Measurements from ENCODE around the gene CAMK1D. TPM values are rescaled to one million over a fixed set of nuclear protein-coding genes. Genes with fewer than 3 reads are reported as not detected.

The CAMK1D gene
- total RNA-seq, 2 experiments from 2014 or later: 28.8 to 35.3 TPM

- H3K4me1 Mint-ChIP-seq (ENCODE audit: low read depth): peaks cover 51% of the 10 kb centered on the region
- no peak for ATAC-seq (ENCODE audit: poor library complexity)
Measured at GRCh38 chr10:12638781-12639180, 289.4 kb downstream of the CAMK1D start.

GRCh38 chr10:12639996-12640944 is 290.9 kb downstream of the CAMK1D start:
- H3K36me3 ChIP-seq (ENCODE audit: insufficient read depth, low read length): no peaks in the 10 kb centered on the region
- intact Hi-C loops (cut with DNase I, micrococcal nuclease): loop anchor here in 1 of 2 experiments (5.0 kb wide), 1 partner anchor 48 kb away; no protein-coding TSS in a partner anchor
- H3K27me3 Mint-ChIP-seq: no peaks in the 10 kb centered on the region
- no peak overlapping the region for H3K27ac ChIP-seq (ENCODE audit: low read depth in 1 of 2, low read length in 2 of 2)
- ATAC-seq (ENCODE audit: poor library complexity) (no peak), DNase-seq (no peak)
- H3K4me1 Mint-ChIP-seq (ENCODE audit: low read depth): peaks cover 36% of the 10 kb centered on the region
- H3K4me3 ChIP-seq (ENCODE audit: low read length): no peak overlapping the region
- no peak overlapping the region for H3K4me3 Mint-ChIP-seq
- H3K36me3 Mint-ChIP-seq (ENCODE audit: low read depth): no peaks in the 10 kb centered on the region
- no peak overlapping the region for H3K27ac Mint-ChIP-seq
- POLR2A ChIA-PET: interaction anchor here (1.0 kb wide), 1 partner anchor 291 kb away, joined by 3 read pairs; the partner anchor contains the start of gene CAMK1D
- CTCF ChIA-PET: interaction anchor here (1.6 kb wide), 1 partner anchor 16 kb away, joined by 4 read pairs; no protein-coding TSS in a partner anchor
- H3K27me3 ChIP-seq (ENCODE audit: control insufficient read depth in 1 of 2, insufficient read depth in 2 of 2, low read length in 2 of 2): no peaks in the 10 kb centered on the region
- H3K9me3 ChIP-seq (ENCODE audit: control insufficient read depth in 1 of 2, insufficient read depth in 1 of 2, low read length in 2 of 2): no peaks in the 10 kb centered on the region
- no peaks in the 10 kb centered on the region for H3K9me3 Mint-ChIP-seq
- no peak for TF ChIP-seq CTCF (IDR thresholded peaks at IDR 0.05)
- peaks cover 7% of the 10 kb centered on the region for H3K4me1 ChIP-seq (ENCODE audit: insufficient read depth, low read length)

More at GRCh38 chr10:12638781-12639180, 289.4 kb downstream of the CAMK1D start:
- Histone ChIP-seq H3K4me1 (ENCODE audit: insufficient read depth, low read length) (peaks cover 17% of the 10 kb centered on the region), H3K9me3 (ENCODE audit: control insufficient read depth in 1 of 2, insufficient read depth in 1 of 2, low read length in 2 of 2) (no peaks in the 10 kb centered on the region), H3K36me3 (ENCODE audit: insufficient read depth, low read length) (no peaks in the 10 kb centered on the region), H3K27ac (ENCODE audit: low read depth in 1 of 2, low read length in 2 of 2) (no peak overlapping the region), H3K27me3 (ENCODE audit: control insufficient read depth in 1 of 2, insufficient read depth in 2 of 2, low read length in 2 of 2) (no peaks in the 10 kb centered on the region), H3K4me3 (ENCODE audit: low read length) (no peak overlapping the region)
- no peak for DNase-seq
- POLR2A ChIA-PET: interaction anchor here (0.6 kb wide), 1 partner anchor 253 kb away, joined by 3 read pairs; no protein-coding TSS in a partner anchor
- intact Hi-C loops (cut with DNase I, micrococcal nuclease): loop anchor here in 1 of 2 experiments (5.0 kb wide), 1 partner anchor 46 kb away; no protein-coding TSS in a partner anchor
- no peak overlapping the region for H3K4me3 Mint-ChIP-seq
- H3K27ac Mint-ChIP-seq: peak overlapping the region; percentile 93
- no peaks in the 10 kb centered on the region for H3K36me3 Mint-ChIP-seq (ENCODE audit: low read depth)
- no peaks in the 10 kb centered on the region for H3K27me3 Mint-ChIP-seq
- CTCF ChIA-PET: interaction anchor here (0.9 to 1.6 kb wide), 2 partner anchors 18 kb away, joined by 3 to 4 read pairs; no protein-coding TSS in a partner anchor
- TF ChIP-seq CTCF (IDR thresholded peaks at IDR 0.05): no peak
- no peaks in the 10 kb centered on the region for H3K9me3 Mint-ChIP-seq

DNA sequence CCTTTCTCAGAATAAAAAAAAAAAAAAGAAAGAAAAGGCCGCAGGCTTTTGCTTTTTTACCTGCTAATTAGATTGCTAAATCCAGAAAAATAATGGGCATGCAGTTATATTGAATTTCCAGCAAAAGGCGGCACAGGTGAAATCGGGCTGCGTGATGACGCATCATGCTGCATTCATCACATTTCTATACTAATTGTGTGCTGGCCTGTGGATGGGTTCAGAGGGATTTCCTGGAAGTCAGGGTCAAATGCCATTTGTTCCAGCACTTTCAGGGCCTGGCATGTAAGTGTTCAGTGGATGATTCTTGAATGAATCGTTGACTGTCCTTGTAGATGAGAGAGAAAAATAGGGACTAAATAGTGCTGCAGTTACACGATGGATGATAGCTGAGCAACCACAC is 292.7 kb downstream of the CAMK1D start:
- no peak for TF ChIP-seq CTCF (IDR thresholded peaks at IDR 0.05)
- ChIA-PET CTCF (no interaction called here), POLR2A (no interaction called here)
- no peaks in the 10 kb centered on the region for H3K27me3 ChIP-seq (ENCODE audit: control insufficient read depth in 1 of 2, insufficient read depth in 2 of 2, low read length in 2 of 2)
- no peaks in the 10 kb centered on the region for H3K9me3 ChIP-seq (ENCODE audit: control insufficient read depth in 1 of 2, insufficient read depth in 1 of 2, low read length in 2 of 2)
- H3K4me1 ChIP-seq (ENCODE audit: insufficient read depth, low read length): peaks cover 5% of the 10 kb centered on the region
- no peaks in the 10 kb centered on the region for H3K36me3 Mint-ChIP-seq (ENCODE audit: low read depth)
- H3K4me3 ChIP-seq (ENCODE audit: low read length): no peak overlapping the region
- H3K27me3 Mint-ChIP-seq: no peaks in the 10 kb centered on the region
- intact Hi-C loops (cut with DNase I, micrococcal nuclease): no loop called here
- H3K9me3 Mint-ChIP-seq: no peaks in the 10 kb centered on the region
- no peak overlapping the region for H3K27ac Mint-ChIP-seq
- no peak overlapping the region for H3K4me3 Mint-ChIP-seq
- H3K36me3 ChIP-seq (ENCODE audit: insufficient read depth, low read length): no peaks in the 10 kb centered on the region
- DNase-seq (no peak), ATAC-seq (ENCODE audit: poor library complexity) (no peak)
- peaks cover 20% of the 10 kb centered on the region for H3K4me1 Mint-ChIP-seq (ENCODE audit: low read depth)
- no peak overlapping the region for H3K27ac ChIP-seq (ENCODE audit: low read depth in 1 of 2, low read length in 2 of 2)

All from CD4-positive, alpha-beta T cell (primary cell).